Measurements from ENCODE around the gene CCL27. TPM values are rescaled to one million over a fixed set of nuclear protein-coding genes. Genes with fewer than 3 reads are reported as not detected.

Gene CCL27
- total RNA-seq, 1 experiment from 2014 or later = not detected

- Mint-ChIP-seq H3K4me3 (ENCODE audit: unreplicated experiment) (peak overlapping the region; percentile 66), H3K27me3 (ENCODE audit: insufficient read depth, unreplicated experiment) (peaks cover 56% of the 10 kb centered on the region), H3K27ac (ENCODE audit: low read depth, unreplicated experiment) (peak overlapping the region; percentile 2), H3K9me3 (ENCODE audit: unreplicated experiment) (no peaks in the 10 kb centered on the region), H3K36me3 (ENCODE audit: insufficient read depth, unreplicated experiment) (no peaks in the 10 kb centered on the region), H3K4me1 (ENCODE audit: insufficient read depth, unreplicated experiment) (peaks cover 19% of the 10 kb centered on the region)
- intact Hi-C loops (cut with micrococcal nuclease) = no loop called here
- POLR2A ChIA-PET = interaction anchor here (3.9 kb wide), 1 partner anchor 7 kb away, joined by 19 read pairs; the partner anchor contains the start of gene DCTN3
- CTCF ChIA-PET = interaction anchor here (0.5 to 1.5 kb wide), 2 partner anchors 74 to 75 kb away, joined by 3 to 4 read pairs; no protein-coding TSS in a partner anchor
- TF ChIP-seq, protein P1, sequence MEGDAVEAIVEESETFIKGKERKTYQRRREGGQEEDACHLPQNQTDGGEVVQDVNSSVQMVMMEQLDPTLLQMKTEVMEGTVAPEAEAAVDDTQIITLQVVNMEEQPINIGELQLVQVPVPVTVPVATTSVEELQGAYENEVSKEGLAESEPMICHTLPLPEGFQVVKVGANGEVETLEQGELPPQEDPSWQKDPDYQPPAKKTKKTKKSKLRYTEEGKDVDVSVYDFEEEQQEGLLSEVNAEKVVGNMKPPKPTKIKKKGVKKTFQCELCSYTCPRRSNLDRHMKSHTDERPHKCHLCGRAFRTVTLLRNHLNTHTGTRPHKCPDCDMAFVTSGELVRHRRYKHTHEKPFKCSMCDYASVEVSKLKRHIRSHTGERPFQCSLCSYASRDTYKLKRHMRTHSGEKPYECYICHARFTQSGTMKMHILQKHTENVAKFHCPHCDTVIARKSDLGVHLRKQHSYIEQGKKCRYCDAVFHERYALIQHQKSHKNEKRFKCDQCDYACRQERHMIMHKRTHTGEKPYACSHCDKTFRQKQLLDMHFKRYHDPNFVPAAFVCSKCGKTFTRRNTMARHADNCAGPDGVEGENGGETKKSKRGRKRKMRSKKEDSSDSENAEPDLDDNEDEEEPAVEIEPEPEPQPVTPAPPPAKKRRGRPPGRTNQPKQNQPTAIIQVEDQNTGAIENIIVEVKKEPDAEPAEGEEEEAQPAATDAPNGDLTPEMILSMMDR (IDR thresholded peaks at IDR 0.05; ENCODE audit: unreplicated experiment) = no peak
- BruUV-seq (replicated peaks) = no TSS peak
- no peak for DNase-seq (ENCODE audit: unreplicated experiment)
Measured at GRCh38 chr9:34627716-34628655, 34.5 kb downstream of the CCL27 start.

DNA sequence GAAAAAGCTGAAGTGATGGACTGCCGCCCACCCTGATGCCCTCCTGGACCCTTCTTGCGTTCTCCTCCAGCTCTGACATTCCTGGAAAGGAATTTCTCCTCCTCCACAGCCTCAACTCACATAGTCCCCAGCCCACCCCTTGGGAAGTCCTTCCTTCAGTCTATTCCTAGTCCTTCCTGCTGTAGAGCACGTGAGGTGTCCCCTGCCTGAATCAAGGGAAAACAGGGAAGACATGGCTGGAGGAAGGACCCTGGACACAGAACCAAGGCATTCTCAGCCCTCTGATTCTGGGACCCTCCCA is 37.3 kb downstream of the CCL27 start:
- Mint-ChIP-seq H3K27ac (ENCODE audit: low read depth, unreplicated experiment) (no peak overlapping the region), H3K36me3 (ENCODE audit: insufficient read depth, unreplicated experiment) (no peaks in the 10 kb centered on the region), H3K4me1 (ENCODE audit: insufficient read depth, unreplicated experiment) (peaks cover 10% of the 10 kb centered on the region), H3K9me3 (ENCODE audit: unreplicated experiment) (no peaks in the 10 kb centered on the region), H3K4me3 (ENCODE audit: unreplicated experiment) (no peak overlapping the region), H3K27me3 (ENCODE audit: insufficient read depth, unreplicated experiment) (peaks cover 47% of the 10 kb centered on the region)
- ChIA-PET POLR2A (interaction anchor here (2.0 kb wide), 1 partner anchor 13 kb away, joined by 4 read pairs; no protein-coding TSS in a partner anchor), CTCF (interaction anchor here (0.9 to 4.7 kb wide), 5 partner anchors 9 to 33 kb away, joined by 3 to 36 read pairs (median 4); no protein-coding TSS in a partner anchor)
- BruUV-seq (replicated peaks) = no TSS peak
- TF ChIP-seq, protein P1 (IDR thresholded peaks at IDR 0.05; ENCODE audit: unreplicated experiment) = no peak
- DNase-seq (ENCODE audit: unreplicated experiment) = no peak
- intact Hi-C loops (cut with micrococcal nuclease) = no loop called here

GRCh38 chr9:34624475-34625185 is 37.8 kb downstream of the CCL27 start:
- Mint-ChIP-seq H3K36me3 (ENCODE audit: insufficient read depth, unreplicated experiment) (no peaks in the 10 kb centered on the region), H3K4me1 (ENCODE audit: insufficient read depth, unreplicated experiment) (peaks cover 14% of the 10 kb centered on the region), H3K9me3 (ENCODE audit: unreplicated experiment) (no peaks in the 10 kb centered on the region), H3K4me3 (ENCODE audit: unreplicated experiment) (no peak overlapping the region), H3K27ac (ENCODE audit: low read depth, unreplicated experiment) (no peak overlapping the region), H3K27me3 (ENCODE audit: insufficient read depth, unreplicated experiment) (peaks cover 42% of the 10 kb centered on the region)
- TF ChIP-seq, protein P1 (IDR thresholded peaks at IDR 0.05; ENCODE audit: unreplicated experiment) = no peak
- no TSS peak for BruUV-seq (replicated peaks)
- intact Hi-C loops (cut with micrococcal nuclease) = no loop called here
- ChIA-PET POLR2A (interaction anchor here (2.0 kb wide), 1 partner anchor 12 kb away, joined by 4 read pairs; no protein-coding TSS in a partner anchor), CTCF (interaction anchor here (0.9 to 4.7 kb wide), 3 partner anchors 9 to 11 kb away, joined by 4 to 36 read pairs (median 4); no protein-coding TSS in a partner anchor)
- no peak for DNase-seq (ENCODE audit: unreplicated experiment)
